AG10803 (cell line): Measurements from ENCODE around the gene FGF22.

Source experiments
- DNase-seq: peaks from one replicate; pipeline ENCODE4 v3.0.0; 2010; ENCODE audit warnings: low read depth
- H3K4me3 ChIP-seq: 2 replicates; pipeline ENCODE4 v1.5.1; 2011; ENCODE audit warnings: mild to moderate bottlenecking, low read length, control low read depth
- TF ChIP-seq, protein P1 (sequence below): conservative IDR thresholded peaks from 2 replicates; pipeline ENCODE4 v1.5.1; 2011; ENCODE audit warnings: mild to moderate bottlenecking, low read length, control low read depth, inconsistent platforms

FGF22 gene

DNA sequence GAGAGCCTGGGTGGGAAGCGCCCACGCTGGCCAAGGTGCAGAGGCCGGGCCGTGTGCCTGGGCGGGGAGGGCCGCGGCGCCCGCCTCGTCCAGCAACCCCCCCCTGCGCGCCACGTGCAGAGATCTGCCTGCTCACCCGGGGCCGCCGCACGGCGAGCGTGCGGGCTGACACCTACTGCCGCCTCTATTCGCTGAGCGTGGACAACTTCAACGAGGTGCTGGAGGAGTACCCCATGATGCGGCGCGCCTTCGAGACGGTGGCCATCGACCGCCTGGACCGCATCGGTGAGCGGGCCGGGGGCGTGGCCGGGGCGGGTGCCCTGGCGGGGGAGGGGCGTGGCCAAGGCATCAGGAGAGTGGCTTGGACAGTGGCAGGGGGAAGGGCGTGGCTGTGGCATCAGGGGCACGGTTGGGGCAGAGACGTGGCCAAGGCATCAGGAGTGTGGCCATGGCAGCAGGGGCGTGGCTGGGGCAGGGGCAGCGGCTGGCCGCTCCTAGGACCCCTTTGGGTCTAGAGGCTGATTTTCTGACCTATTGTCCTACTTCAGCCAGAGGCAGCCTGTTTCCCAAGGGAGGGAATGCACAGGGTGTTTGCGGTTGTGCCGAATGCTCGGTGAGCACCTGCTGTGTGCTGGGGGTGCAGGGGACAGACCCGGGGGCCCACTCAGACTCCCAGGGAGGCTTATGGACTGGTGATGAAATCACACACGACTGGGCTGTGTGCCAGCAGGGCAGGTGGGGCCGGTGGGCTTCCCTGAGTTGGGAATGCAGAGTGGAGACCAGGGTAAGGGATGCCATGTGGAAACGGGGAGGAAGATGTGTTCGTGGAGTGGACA lies 25.7 kb upstream of the FGF22 start:
- DNase-seq: no peak
- TF ChIP-seq, protein P1, sequence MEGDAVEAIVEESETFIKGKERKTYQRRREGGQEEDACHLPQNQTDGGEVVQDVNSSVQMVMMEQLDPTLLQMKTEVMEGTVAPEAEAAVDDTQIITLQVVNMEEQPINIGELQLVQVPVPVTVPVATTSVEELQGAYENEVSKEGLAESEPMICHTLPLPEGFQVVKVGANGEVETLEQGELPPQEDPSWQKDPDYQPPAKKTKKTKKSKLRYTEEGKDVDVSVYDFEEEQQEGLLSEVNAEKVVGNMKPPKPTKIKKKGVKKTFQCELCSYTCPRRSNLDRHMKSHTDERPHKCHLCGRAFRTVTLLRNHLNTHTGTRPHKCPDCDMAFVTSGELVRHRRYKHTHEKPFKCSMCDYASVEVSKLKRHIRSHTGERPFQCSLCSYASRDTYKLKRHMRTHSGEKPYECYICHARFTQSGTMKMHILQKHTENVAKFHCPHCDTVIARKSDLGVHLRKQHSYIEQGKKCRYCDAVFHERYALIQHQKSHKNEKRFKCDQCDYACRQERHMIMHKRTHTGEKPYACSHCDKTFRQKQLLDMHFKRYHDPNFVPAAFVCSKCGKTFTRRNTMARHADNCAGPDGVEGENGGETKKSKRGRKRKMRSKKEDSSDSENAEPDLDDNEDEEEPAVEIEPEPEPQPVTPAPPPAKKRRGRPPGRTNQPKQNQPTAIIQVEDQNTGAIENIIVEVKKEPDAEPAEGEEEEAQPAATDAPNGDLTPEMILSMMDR: no peak
- H3K4me3 ChIP-seq: no peak overlapping the region

DNA sequence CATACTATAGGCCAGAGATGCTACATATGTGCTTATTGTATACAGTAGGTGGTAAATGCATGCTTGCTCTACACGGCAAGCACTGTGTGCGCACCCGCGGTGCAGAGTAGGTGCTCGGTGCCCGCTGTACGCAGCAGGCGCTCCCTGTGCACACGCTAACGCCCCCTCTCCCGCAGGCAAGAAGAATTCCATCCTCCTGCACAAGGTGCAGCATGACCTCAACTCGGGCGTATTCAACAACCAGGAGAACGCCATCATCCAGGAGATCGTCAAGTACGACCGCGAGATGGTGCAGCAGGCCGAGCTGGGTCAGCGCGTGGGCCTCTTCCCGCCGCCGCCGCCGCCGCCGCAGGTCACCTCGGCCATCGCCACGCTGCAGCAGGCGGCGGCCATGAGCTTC lies 24.1 kb upstream of the FGF22 start:
- TF ChIP-seq, protein P1: no peak
- no peak overlapping the region for H3K4me3 ChIP-seq
- no peak for DNase-seq

DNA sequence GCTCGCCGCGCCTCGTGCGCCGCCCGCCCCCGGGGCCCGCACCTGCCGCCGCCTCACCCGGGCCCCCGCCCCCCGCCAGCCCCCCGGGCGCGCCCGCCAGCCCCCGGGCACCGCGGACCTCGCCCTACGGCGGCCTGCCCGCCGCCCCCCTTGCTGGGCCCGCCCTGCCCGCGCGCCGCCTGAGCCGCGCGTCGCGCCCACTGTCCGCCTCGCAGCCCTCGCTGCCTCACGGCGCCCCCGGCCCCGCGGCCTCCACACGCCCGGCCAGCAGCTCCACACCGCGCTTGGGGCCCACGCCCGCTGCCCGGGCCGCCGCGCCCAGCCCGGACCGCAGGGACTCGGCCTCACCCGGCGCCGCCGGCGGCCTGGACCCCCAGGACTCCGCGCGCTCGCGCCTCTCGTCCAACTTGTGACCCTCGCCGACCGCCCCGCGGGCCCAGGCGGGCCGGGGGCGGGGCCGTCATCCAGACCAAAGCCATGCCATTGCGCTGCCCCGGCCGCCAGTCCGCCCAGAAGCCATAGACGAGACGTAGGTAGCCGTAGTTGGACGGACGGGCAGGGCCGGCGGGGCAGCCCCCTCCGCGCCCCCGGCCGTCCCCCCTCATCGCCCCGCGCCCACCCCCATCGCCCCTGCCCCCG lies 23.5 kb upstream of the FGF22 start:
- H3K4me3 ChIP-seq: no peak overlapping the region
- TF ChIP-seq, protein P1: no peak
- no peak for DNase-seq

GRCh38 chr19:616747-617526 lies 22.7 kb upstream of the FGF22 start:
- no peak overlapping the region for H3K4me3 ChIP-seq
- TF ChIP-seq, protein P1: no peak
- DNase-seq: no peak

DNA sequence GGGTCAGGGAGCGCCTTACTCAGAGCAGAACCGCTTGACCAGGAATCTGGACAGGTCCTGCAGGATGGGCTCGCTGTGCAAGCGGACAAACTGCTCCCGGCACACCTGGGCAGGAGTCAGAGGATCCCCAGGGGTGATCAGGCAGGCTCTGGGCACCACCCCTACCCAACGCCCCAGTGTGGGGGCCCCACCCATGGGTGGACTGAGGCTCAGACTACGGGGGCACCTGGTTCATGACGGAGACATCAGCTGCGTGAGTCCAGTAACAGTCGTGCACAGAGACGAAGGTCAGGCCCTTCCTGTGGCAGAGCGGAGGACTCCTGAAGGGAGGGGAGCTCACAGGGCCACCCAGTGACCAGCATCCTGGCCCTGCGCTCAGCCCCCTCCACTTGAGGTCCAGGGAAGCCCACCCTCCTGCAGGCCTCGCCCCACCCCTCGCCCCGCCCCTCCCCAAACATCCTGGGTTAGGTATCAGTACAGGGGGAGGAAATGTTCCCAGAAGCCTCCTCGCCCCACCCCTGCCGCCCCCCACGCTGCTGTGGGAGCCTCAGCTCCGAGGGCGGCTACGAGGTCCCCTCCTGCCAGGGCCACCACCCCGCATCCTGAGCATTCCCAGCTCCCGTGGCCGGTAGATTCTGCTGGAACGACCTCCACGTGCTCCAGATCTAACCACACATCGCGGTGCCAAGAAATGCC lies 22.0 kb upstream of the FGF22 start:
- DNase-seq: no peak
- no peak overlapping the region for H3K4me3 ChIP-seq
- TF ChIP-seq, protein P1: no peak

GRCh38 chr19:618247-618619 lies 21.4 kb upstream of the FGF22 start:
- no peak for DNase-seq
- TF ChIP-seq, protein P1: no peak
- H3K4me3 ChIP-seq: no peak overlapping the region
